Glutamatergic neuron (in vitro differentiated cells): ENCODE measurements around the gene SLC6A9. TPM values are rescaled to one million over a fixed set of nuclear protein-coding genes. Genes with fewer than 3 reads are reported as not detected.

ENCODE experiments used
- DNase-seq: peaks from one replicate; pipeline ENCODE4 v3.0.0; 2022
- H3K27ac Mint-ChIP-seq: one replicate; pipeline ENCODE4 v1.8.0; 2020; ENCODE audit warnings: mild to moderate bottlenecking, mixed read lengths, inconsistent platforms; ENCODE audit not compliant: unreplicated experiment
- H3K27me3 Mint-ChIP-seq: one replicate; pipeline ENCODE4 v1.8.0; 2020; ENCODE audit warnings: mild to moderate bottlenecking, moderate library complexity, mixed read lengths, inconsistent platforms; ENCODE audit not compliant: unreplicated experiment
- H3K36me3 Mint-ChIP-seq: one replicate; pipeline ENCODE4 v1.8.0; 2020; ENCODE audit warnings: mild to moderate bottlenecking, mixed read lengths, inconsistent platforms; ENCODE audit not compliant: unreplicated experiment
- H3K4me1 Mint-ChIP-seq: one replicate; pipeline ENCODE4 v1.8.0; 2020; ENCODE audit warnings: mild to moderate bottlenecking, low read depth, mixed read lengths, inconsistent platforms; ENCODE audit not compliant: unreplicated experiment
- H3K4me3 Mint-ChIP-seq: one replicate; pipeline ENCODE4 v1.8.0; 2020; ENCODE audit warnings: mild to moderate bottlenecking, mixed read lengths, inconsistent platforms; ENCODE audit not compliant: unreplicated experiment
- H3K9me3 Mint-ChIP-seq: one replicate; pipeline ENCODE4 v1.8.0; 2020; ENCODE audit warnings: mild to moderate bottlenecking, moderate library complexity, mixed read lengths, inconsistent platforms; ENCODE audit not compliant: unreplicated experiment
- total RNA-seq: library from RNA; stranded (reverse); fragmentation: NEBNext Ultra II Directional; extraction: Animal tissue kit (Norgen Biotek cat#: 25700); gene quantifications from one replicate; pipeline ENCODE4 v1.2.1, GENCODE V29; 2021; ENCODE audit not compliant: unreplicated experiment
- TF ChIP-seq, protein P1 (sequence below): fragments of 200-600 bp; sonication (generic); IDR thresholded peaks from one replicate; pipeline ENCODE4 v1.5.0; 2021; ENCODE audit not compliant: partially characterized antibody, unreplicated experiment

Gene SLC6A9
- total RNA-seq, 1 donor from 2014 or later, result 8.9 TPM

DNA sequence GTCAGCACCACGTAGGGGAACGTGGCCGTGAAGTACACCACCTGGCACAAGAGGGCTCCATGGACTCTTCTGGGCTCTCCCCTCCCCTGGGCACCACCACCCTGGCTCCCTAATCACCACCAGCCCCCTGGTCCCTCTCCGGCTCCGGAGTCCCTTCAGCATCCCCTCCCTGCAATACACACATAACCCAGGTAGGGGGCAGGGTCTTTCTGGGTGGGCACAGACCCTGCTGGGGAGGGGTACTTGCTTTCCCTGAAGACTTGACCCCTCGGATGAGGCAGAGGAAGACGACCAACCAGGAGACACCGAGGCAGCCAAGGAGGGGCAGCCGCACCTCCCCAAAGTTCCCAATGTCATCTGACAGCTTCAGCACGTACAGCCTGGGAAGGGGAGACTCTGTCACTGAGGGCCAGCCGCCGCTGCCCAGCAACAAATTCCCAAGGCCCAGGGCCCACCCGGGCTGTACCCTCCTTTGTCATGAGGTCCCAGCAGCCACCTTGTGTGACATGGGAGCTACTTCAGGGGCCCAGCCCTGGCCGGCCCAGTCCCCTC is 28.6 kb downstream of the SLC6A9 start:
- Mint-ChIP-seq H3K9me3 (peaks cover 1% of the 10 kb centered on the region), H3K4me3 (no peak overlapping the region), H3K36me3 (no peaks in the 10 kb centered on the region), H3K27me3 (peaks cover 4% of the 10 kb centered on the region), H3K27ac (no peak overlapping the region), H3K4me1 (peaks cover 2% of the 10 kb centered on the region)
- no peak for DNase-seq
- TF ChIP-seq, protein P1, sequence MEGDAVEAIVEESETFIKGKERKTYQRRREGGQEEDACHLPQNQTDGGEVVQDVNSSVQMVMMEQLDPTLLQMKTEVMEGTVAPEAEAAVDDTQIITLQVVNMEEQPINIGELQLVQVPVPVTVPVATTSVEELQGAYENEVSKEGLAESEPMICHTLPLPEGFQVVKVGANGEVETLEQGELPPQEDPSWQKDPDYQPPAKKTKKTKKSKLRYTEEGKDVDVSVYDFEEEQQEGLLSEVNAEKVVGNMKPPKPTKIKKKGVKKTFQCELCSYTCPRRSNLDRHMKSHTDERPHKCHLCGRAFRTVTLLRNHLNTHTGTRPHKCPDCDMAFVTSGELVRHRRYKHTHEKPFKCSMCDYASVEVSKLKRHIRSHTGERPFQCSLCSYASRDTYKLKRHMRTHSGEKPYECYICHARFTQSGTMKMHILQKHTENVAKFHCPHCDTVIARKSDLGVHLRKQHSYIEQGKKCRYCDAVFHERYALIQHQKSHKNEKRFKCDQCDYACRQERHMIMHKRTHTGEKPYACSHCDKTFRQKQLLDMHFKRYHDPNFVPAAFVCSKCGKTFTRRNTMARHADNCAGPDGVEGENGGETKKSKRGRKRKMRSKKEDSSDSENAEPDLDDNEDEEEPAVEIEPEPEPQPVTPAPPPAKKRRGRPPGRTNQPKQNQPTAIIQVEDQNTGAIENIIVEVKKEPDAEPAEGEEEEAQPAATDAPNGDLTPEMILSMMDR, result peak; percentile 57

DNA sequence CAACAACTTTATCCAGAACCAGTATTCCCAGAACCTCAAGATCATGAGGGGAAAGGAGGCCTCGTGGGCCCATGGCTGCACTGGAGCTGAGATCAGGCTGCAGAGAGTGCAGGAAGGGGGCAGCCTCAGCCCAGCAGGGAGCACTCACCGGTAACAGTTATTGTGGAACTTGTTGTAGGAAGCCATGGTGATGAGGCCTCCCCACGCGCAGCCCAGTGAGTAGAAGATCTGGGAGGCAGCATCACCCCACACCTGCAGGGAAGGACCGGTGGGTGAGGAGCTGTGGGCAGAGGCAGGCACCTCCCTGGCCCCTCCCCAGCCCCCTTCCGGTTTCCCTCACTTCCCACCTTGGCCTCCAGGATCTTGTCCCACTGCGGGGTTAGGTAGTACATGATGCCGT is 29.1 kb downstream of the SLC6A9 start:
- Mint-ChIP-seq H3K4me3 (no peak overlapping the region), H3K9me3 (peaks cover 1% of the 10 kb centered on the region), H3K27ac (no peak overlapping the region), H3K4me1 (peaks cover 2% of the 10 kb centered on the region), H3K36me3 (no peaks in the 10 kb centered on the region), H3K27me3 (peaks cover 4% of the 10 kb centered on the region)
- TF ChIP-seq, protein P1, result no peak
- no peak for DNase-seq

- no peak overlapping the region for H3K27ac Mint-ChIP-seq
These were observed 31.1 kb downstream of the SLC6A9 start for GRCh38 chr1:44000122-44000665.

GRCh38 chr1:43999455-43999854 is 31.8 kb downstream of the SLC6A9 start:
- DNase-seq, result no peak
- no peak overlapping the region for H3K4me3 Mint-ChIP-seq
- TF ChIP-seq, protein P1, result no peak
- H3K27me3 Mint-ChIP-seq, result peaks cover 8% of the 10 kb centered on the region
- peaks cover 4% of the 10 kb centered on the region for H3K4me1 Mint-ChIP-seq
- H3K27ac Mint-ChIP-seq, result no peak overlapping the region
- peaks cover 1% of the 10 kb centered on the region for H3K9me3 Mint-ChIP-seq
- H3K36me3 Mint-ChIP-seq, result no peaks in the 10 kb centered on the region

More at GRCh38 chr1:44000122-44000665, 31.1 kb downstream of the SLC6A9 start:
- TF ChIP-seq, protein P1, result no peak
- H3K9me3 Mint-ChIP-seq, result peaks cover 1% of the 10 kb centered on the region
- H3K4me1 Mint-ChIP-seq, result peaks cover 6% of the 10 kb centered on the region
- H3K27me3 Mint-ChIP-seq, result peaks cover 6% of the 10 kb centered on the region
- DNase-seq, result no peak
- no peak overlapping the region for H3K4me3 Mint-ChIP-seq
- H3K36me3 Mint-ChIP-seq, result no peaks in the 10 kb centered on the region

DNA sequence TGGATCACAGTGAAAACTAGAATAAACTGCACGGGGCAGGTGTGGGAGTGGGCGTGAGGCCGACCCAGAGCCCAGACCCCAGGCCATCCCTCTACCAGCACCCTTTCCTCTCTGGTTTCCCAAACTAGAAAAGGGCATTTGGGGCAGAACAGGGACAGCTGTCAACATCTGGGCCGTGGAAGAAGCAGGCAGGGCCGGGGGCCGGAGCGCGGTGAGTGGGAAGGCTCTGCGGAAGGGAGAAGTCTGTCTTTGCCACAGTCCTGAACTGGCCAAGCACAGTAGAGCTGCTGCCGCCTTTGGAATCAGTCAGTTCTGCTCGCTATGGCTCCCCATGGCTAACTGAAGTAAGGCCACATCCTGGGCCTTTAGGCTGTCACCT is 33.3 kb downstream of the SLC6A9 start:
- Mint-ChIP-seq H3K4me1 (peaks cover 4% of the 10 kb centered on the region), H3K4me3 (no peak overlapping the region), H3K27me3 (peaks cover 9% of the 10 kb centered on the region), H3K9me3 (peaks cover 1% of the 10 kb centered on the region), H3K27ac (no peak overlapping the region), H3K36me3 (no peaks in the 10 kb centered on the region)
- DNase-seq, result no peak
- TF ChIP-seq, protein P1, result no peak
